22Rv1 (cell line): ENCODE data around the gene PFDN5.

Experiments used
- H3K27ac ChIP-seq: fragments of 450-650 bp; 2 replicates; pipeline ENCODE4 v1.5.1; 2017
- CTCF ChIP-seq: fragments of 450-650 bp; IDR thresholded peaks from 2 replicates; pipeline ENCODE4 v1.5.1; 2017; ENCODE audit warnings: mild to moderate bottlenecking
- ZFX ChIP-seq: fragments of 450-650 bp; IDR thresholded peaks from 2 replicates; pipeline ENCODE4 v1.6.1; 2017; ENCODE audit warnings: antibody characterized with exemption, borderline replicate concordance

Gene PFDN5

GRCh38 chr12:53338017-53338416 lies 42.7 kb downstream of the PFDN5 start:
- no peak overlapping the region for H3K27ac ChIP-seq
- TF ChIP-seq CTCF (no peak), ZFX (no peak)

DNA sequence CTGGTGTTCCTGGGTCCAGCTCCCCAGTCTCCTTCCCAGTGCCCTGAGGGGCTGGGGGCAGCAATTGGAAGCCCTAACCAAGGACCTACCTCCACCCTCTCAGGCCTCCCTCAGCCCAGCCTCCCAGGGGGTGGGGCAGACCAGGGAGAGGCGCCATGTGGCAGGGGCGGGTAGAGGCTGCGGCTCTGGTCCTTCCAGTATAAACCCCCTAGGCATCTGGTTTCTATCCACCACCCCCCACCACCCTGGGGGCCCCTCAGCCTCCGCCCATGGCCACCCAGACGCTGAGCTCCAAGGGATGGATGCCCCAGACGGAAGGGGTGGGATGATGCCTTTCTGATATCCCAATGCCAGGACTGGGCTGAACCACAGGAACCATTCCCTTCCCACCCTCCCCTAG lies 43.6 kb downstream of the PFDN5 start:
- TF ChIP-seq ZFX, result no peak
- TF ChIP-seq CTCF, result no peak

DNA sequence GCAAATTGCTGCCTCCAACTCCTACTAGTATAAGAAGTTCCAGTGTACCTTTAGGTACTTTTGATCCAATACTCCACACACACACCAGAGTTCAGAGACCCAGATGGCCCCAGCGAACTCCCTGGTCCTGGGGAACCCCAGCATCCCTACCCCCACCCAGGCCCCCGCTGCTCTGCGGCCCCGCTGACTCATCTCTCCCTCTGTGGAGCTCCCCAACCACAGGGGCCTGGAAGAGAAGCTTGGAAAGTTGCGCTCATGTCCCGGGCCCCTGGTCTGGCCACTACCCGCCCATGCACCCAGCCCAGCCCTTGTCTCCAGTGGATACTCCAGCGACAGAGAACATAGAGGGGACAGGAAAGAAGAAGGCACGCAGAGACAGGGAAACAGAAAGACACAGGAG lies 45.1 kb downstream of the PFDN5 start:
- TF ChIP-seq ZFX (no peak), CTCF (no peak)
- no peak overlapping the region for H3K27ac ChIP-seq

More for the DNA sequence above, 43.6 kb downstream of the PFDN5 start:
- no peak overlapping the region for H3K27ac ChIP-seq

DNA sequence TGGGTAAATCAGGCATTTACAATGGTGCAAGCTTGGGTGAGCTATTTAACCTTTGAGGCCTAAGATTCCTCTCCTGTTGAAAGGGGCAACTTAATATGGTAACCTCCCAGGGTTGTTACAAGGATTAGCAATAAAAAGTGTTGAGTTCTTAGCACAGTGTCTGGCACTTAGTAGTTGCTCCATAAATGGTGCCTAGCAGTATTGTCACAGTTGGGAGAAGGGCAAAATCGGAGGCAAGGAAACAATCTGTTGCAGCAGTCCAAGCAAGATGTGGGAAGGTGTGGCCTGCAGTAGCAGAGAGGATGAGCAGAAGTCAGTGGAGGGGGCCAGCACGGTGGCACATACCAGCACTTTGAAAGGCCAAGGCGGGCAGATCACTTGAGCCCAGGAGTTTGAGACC lies 48.1 kb downstream of the PFDN5 start:
- TF ChIP-seq ZFX, result no peak
- no peak for TF ChIP-seq CTCF

DNA sequence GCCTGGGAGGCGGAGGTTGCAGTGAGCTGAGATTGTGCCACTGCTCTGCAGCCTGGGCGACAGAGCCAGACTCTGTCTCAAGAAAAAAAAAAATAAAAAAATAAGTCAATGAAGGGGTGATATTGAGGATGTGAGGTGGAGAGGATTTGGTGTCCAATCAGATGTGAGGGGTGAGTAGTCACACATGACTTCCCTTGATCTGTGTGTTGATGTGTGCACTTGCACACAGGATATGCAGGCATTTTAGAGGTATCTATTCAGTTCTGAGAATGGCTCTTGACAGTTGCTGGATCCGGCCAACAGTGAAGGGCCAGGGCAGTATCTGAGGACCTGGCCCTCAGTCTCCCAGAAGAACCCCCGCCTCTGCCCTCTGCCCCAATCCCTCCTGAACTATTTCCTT lies 48.6 kb downstream of the PFDN5 start:
- H3K27ac ChIP-seq, result no peak overlapping the region
- TF ChIP-seq ZFX, result no peak
- no peak for TF ChIP-seq CTCF

More for the DNA sequence above, 48.1 kb downstream of the PFDN5 start:
- H3K27ac ChIP-seq, result no peak overlapping the region

DNA sequence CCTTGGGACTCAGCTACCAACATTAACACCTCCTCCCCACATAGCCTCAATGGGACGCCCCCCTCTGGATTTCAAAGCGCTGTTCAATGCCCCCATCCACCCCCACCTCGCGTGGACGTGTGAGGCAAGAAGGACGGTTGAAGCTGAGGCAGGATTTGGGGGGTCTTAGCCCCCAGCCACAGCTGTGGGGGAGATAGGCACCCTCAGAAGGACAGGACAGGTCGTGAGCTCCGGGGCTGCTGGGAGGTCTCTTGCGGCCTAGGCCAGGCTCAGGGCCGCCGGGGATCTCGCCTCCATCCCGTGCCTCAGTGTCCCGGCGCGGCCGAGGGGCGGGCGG lies 49.1 kb downstream of the PFDN5 start:
- TF ChIP-seq ZFX (no peak), CTCF (no peak)

GRCh38 chr12:53344824-53345485 lies 49.6 kb downstream of the PFDN5 start:
- peak overlapping the region; percentile 46 for H3K27ac ChIP-seq
- TF ChIP-seq ZFX (no peak), CTCF (peak; percentile 90)

More for the DNA sequence above, 49.1 kb downstream of the PFDN5 start:
- H3K27ac ChIP-seq, result peak overlapping the region; percentile 46
